Measurements from ENCODE around the gene BACE1-AS. TPM values are rescaled to one million over a fixed set of nuclear protein-coding genes. Genes with fewer than 3 reads are reported as not detected.

The BACE1-AS gene
- total and polyA plus RNA-seq, 2 experiments from 2014 or later, result 6.4 to 12.9 TPM

DNA sequence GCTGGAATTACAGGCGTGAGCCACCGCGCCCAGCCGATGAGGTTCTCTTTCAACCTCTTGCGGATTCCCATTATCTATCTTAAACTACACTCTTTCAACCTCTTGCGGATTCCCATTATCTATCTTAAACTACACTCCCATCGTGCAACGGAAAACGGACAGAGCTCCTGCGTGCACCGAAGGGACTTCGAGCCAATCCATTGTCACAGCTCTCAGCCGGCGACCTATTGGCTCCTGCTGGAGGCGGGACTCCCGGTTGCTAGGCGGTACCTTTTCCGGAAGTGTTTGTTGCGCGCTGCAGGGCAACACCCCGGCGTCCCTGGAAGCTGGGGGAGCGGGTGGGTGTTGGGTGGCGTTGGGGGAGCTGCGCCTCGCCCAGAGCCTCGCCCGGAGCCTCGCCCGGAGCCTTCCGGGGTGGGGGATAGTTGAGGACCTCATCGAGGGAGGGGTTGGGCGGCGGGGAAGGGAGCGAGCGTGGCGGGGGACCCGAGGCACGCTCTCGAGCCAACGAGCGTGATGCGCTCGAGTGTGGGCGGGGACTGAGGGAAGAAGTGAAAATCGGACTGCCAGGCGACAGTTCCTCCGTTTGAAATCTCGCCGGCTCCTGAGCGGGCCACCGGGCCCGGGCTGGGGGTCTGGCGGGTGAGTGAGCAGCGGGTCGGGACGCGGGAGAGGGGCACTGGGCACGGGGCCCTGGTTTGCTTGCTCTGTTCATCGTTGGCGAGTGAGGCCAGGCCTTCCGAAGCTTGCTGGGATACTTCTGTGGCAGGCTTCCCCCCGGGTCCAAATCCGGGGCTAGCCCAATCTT, 36.6 kb downstream of the BACE1-AS start, which contains the start of gene CEP164:
Gene CEP164 (plus strand): TSS at position 288 of the 808 bp plus-strand sequence. CDS start 10,733 bp downstream, outside the sequence.
- Histone ChIP-seq H3K36me3 (no peaks in the 10 kb centered on the region), H3K9me3 (ENCODE audit: low read depth) (no peaks in the 10 kb centered on the region), H3K27ac (peak within 1 kb of the TSS; percentile 74), H3K27me3 (no peaks in the 10 kb centered on the region), H3K4me3 (peak within 1 kb of the TSS; percentile 59), H3K4me1 (ENCODE audit: low read depth) (peaks cover 2% of the 10 kb centered on the region)
- peak; percentile 95 to 98 for DNase-seq (ENCODE audit: low read depth in 1 of 2, low spot score in 1 of 2)
- TF ChIP-seq, protein P1, sequence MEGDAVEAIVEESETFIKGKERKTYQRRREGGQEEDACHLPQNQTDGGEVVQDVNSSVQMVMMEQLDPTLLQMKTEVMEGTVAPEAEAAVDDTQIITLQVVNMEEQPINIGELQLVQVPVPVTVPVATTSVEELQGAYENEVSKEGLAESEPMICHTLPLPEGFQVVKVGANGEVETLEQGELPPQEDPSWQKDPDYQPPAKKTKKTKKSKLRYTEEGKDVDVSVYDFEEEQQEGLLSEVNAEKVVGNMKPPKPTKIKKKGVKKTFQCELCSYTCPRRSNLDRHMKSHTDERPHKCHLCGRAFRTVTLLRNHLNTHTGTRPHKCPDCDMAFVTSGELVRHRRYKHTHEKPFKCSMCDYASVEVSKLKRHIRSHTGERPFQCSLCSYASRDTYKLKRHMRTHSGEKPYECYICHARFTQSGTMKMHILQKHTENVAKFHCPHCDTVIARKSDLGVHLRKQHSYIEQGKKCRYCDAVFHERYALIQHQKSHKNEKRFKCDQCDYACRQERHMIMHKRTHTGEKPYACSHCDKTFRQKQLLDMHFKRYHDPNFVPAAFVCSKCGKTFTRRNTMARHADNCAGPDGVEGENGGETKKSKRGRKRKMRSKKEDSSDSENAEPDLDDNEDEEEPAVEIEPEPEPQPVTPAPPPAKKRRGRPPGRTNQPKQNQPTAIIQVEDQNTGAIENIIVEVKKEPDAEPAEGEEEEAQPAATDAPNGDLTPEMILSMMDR (IDR thresholded peaks at IDR 0.05; ENCODE audit: low read depth, low read length), result no peak

DNA sequence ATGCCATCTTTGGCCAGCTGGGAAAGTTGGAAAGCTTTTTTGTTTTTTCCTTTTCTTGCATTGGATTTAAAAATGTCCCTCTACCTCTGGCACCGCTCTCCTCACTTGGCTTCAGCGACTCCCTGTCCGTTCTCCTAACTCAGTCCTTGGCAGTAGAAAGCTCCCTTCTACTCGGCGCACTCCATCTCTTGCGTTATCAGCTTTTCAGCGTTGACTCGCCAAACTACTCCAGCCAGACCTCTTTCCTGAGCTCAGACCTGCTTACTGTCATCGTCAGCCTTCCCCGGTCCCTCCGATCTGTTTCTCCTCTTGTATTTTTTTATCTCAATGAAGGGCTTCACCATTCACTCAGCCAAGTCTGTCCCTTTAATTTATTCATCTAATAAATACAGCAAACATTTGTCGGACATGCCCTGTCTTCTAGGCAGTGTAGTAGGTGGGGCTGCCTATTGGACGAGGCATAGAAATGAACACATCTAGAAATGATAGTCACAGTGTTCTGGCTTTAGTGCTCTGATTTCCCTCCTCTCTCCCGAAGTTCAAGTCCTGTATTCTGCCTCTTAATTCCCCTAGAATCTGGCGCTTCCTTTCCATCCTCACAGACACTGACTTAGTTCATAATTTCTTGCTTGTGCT, 37.3 kb downstream of the BACE1-AS start:
- TF ChIP-seq, protein P1 (IDR thresholded peaks at IDR 0.05; ENCODE audit: low read depth, low read length), result no peak
- H3K27me3 ChIP-seq, result no peaks in the 10 kb centered on the region
- peak overlapping the region; percentile 59 for H3K4me3 ChIP-seq
- DNase-seq (ENCODE audit: low read depth in 1 of 2, low spot score in 1 of 2), result peak; percentile 64 to 74
- no peaks in the 10 kb centered on the region for H3K9me3 ChIP-seq (ENCODE audit: low read depth)
- no peaks in the 10 kb centered on the region for H3K36me3 ChIP-seq
- H3K4me1 ChIP-seq (ENCODE audit: low read depth), result peaks cover 2% of the 10 kb centered on the region
- peak overlapping the region; percentile 74 for H3K27ac ChIP-seq

- no peak for DNase-seq (ENCODE audit: low read depth in 1 of 2, low spot score in 1 of 2)
- Histone ChIP-seq H3K4me1 (ENCODE audit: low read depth) (peaks cover 2% of the 10 kb centered on the region), H3K27ac (no peak overlapping the region), H3K36me3 (no peaks in the 10 kb centered on the region), H3K27me3 (no peaks in the 10 kb centered on the region), H3K9me3 (ENCODE audit: low read depth) (no peaks in the 10 kb centered on the region), H3K4me3 (no peak overlapping the region)
- TF ChIP-seq, protein P1 (IDR thresholded peaks at IDR 0.05; ENCODE audit: low read depth, low read length), result no peak
These were observed 41.7 kb downstream of the BACE1-AS start for GRCh38 chr11:117332843-117333242.

- Histone ChIP-seq H3K4me3 (no peak overlapping the region), H3K27ac (no peak overlapping the region), H3K4me1 (ENCODE audit: low read depth) (no peaks in the 10 kb centered on the region), H3K36me3 (no peaks in the 10 kb centered on the region), H3K9me3 (ENCODE audit: low read depth) (no peaks in the 10 kb centered on the region), H3K27me3 (no peaks in the 10 kb centered on the region)
- DNase-seq (ENCODE audit: low read depth in 1 of 2, low spot score in 1 of 2), result no peak
- TF ChIP-seq, protein P1 (IDR thresholded peaks at IDR 0.05; ENCODE audit: low read depth, low read length), result no peak
These were observed 42.8 kb downstream of the BACE1-AS start for GRCh38 chr11:117333917-117334316.

DNA sequence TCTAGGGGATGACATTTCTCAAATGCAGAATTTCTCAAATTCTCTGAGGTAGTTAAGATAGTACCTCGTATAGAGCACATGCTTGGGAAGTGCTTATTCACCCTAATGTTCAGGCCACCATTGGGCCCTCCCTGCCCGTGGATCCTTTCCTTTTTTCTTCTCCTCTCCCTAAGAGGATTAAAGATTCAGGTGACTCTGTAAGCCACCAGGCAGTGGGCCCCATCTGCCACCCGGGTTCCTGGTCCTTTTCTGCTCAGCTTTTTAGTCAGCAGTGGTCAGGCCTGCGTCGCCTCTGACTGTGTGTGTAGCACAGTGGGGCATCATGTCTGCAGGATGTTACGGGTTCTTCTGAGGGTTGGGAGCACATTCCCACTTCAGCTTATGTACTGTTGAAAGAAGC, 43.8 kb downstream of the BACE1-AS start:
- H3K27ac ChIP-seq, result no peak overlapping the region
- TF ChIP-seq, protein P1 (IDR thresholded peaks at IDR 0.05; ENCODE audit: low read depth, low read length), result no peak
- no peaks in the 10 kb centered on the region for H3K4me1 ChIP-seq (ENCODE audit: low read depth)
- no peak for DNase-seq (ENCODE audit: low read depth in 1 of 2, low spot score in 1 of 2)
- no peak overlapping the region for H3K4me3 ChIP-seq
- no peaks in the 10 kb centered on the region for H3K9me3 ChIP-seq (ENCODE audit: low read depth)
- no peaks in the 10 kb centered on the region for H3K27me3 ChIP-seq
- H3K36me3 ChIP-seq, result no peaks in the 10 kb centered on the region

Measured in cardiac muscle cell (in vitro differentiated cells and primary cell).